Measurements from ENCODE around the gene OPCML. TPM values are rescaled to one million over a fixed set of nuclear protein-coding genes. Genes with fewer than 3 reads are reported as not detected.

OPCML gene
- polyA plus RNA-seq, 1 donor (not counting 4 experiments of a cell fraction or from before 2014, with no cell fraction given), result 0.04 TPM

DNA sequence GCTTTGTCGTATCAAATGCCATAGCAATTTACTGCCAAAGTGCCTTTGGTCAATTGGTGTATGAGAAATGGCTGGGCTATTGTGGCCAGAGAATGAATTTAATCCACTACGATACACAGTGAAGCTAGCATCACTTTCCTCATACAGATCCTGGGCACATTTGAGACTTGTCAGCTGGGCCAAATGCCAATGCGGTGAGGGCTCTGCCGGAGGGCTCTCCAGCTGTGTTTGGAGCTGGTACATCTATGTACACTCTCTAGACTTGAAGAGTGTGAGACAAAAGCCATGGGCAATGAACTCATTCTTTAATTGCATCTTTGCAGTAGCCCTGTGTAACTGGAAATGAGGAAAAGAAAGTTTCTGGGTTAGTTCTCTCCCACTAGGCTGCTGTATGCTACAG lies 1109.0 kb downstream of the OPCML start:
- Histone ChIP-seq H3K4me3 (ENCODE audit: control insufficient read depth in 2 of 3, extremely low read depth in 1 of 3, insufficient read depth in 2 of 3, low read depth in 1 of 3, low read length in 3 of 3) (no peak overlapping the region), H2AFZ (ENCODE audit: control insufficient read depth, low read length) (no peak overlapping the region), H3K4me1 (ENCODE audit: control insufficient read depth, extremely low read depth, insufficient read depth, low read length) (no peaks in the 10 kb centered on the region), H3K79me2 (ENCODE audit: control insufficient read depth, insufficient read depth, low read length) (no peaks in the 10 kb centered on the region), H3K9ac (ENCODE audit: control insufficient read depth, extremely low read depth, insufficient read depth, low read length) (no peak overlapping the region), H3K27me3 (ENCODE audit: control insufficient read depth, extremely low read depth, insufficient read depth, low read length) (no peaks in the 10 kb centered on the region), H3K36me3 (ENCODE audit: control insufficient read depth in 2 of 2, extremely low read depth in 1 of 2, insufficient read depth in 2 of 2, low read length in 2 of 2) (no peaks in the 10 kb centered on the region), H3K27ac (ENCODE audit: control insufficient read depth, insufficient read depth, low read length) (no peak overlapping the region), H4K20me1 (ENCODE audit: control insufficient read depth, extremely low read depth, insufficient read depth, low read length) (no peaks in the 10 kb centered on the region), H3K9me3 (ENCODE audit: control insufficient read depth, low read depth, low read length) (no peaks in the 10 kb centered on the region), H3K9me1 (ENCODE audit: control insufficient read depth, extremely low read depth, insufficient read depth, low read length) (no peaks in the 10 kb centered on the region), H3K4me2 (ENCODE audit: control insufficient read depth, extremely low read depth, insufficient read depth, low read depth, low read length) (no peak overlapping the region)
- dilution Hi-C loops (cut with MboI; ENCODE audit: extremely low pct_ligation_motif_present, low sequenced_read_pairs), result loop anchor here (25.0 kb wide), 1 partner anchor 686 kb away; no protein-coding TSS in a partner anchor
- no peak for FAIRE-seq
- DNase-seq (ENCODE audit: low read depth, low spot score), result no peak
- TF ChIP-seq, protein P1, sequence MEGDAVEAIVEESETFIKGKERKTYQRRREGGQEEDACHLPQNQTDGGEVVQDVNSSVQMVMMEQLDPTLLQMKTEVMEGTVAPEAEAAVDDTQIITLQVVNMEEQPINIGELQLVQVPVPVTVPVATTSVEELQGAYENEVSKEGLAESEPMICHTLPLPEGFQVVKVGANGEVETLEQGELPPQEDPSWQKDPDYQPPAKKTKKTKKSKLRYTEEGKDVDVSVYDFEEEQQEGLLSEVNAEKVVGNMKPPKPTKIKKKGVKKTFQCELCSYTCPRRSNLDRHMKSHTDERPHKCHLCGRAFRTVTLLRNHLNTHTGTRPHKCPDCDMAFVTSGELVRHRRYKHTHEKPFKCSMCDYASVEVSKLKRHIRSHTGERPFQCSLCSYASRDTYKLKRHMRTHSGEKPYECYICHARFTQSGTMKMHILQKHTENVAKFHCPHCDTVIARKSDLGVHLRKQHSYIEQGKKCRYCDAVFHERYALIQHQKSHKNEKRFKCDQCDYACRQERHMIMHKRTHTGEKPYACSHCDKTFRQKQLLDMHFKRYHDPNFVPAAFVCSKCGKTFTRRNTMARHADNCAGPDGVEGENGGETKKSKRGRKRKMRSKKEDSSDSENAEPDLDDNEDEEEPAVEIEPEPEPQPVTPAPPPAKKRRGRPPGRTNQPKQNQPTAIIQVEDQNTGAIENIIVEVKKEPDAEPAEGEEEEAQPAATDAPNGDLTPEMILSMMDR (optimal IDR thresholded peaks at IDR 0.05 in 1 of 3, IDR thresholded peaks at IDR 0.05 in 1 of 3, conservative IDR thresholded peaks at IDR 0.05 in 1 of 3; ENCODE audit: extremely low read depth in 1 of 3, insufficient read depth in 2 of 3, low read length in 3 of 3), result no peak
- no peak for TF ChIP-seq EZH2 (IDR thresholded peaks at IDR 0.05; ENCODE audit: low read length)

DNA sequence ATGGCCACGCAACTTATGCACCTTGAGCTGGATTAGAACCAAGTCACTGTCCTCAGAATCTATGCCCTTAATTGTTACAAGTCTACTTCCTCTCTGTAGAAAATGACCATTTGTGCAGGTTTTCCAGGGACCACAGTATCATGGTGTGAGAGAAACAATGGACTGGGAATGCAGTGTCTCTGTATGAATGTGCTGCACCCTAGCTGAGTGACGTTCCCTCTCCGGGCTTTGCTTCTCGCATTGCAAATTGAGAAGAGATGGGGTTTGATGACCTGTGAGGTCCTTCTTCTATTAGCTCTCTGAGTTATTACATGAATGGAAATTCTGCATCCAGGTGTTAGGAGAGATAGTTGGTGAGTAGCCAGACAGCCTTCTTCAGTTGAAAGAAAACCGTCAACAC lies 1109.6 kb downstream of the OPCML start:
- Histone ChIP-seq H3K9ac (ENCODE audit: control insufficient read depth, extremely low read depth, insufficient read depth, low read length) (no peak overlapping the region), H2AFZ (ENCODE audit: control insufficient read depth, low read length) (no peak overlapping the region), H3K36me3 (ENCODE audit: control insufficient read depth in 2 of 2, extremely low read depth in 1 of 2, insufficient read depth in 2 of 2, low read length in 2 of 2) (no peaks in the 10 kb centered on the region), H3K9me3 (ENCODE audit: control insufficient read depth, low read depth, low read length) (no peaks in the 10 kb centered on the region), H4K20me1 (ENCODE audit: control insufficient read depth, extremely low read depth, insufficient read depth, low read length) (no peaks in the 10 kb centered on the region), H3K4me1 (ENCODE audit: control insufficient read depth, extremely low read depth, insufficient read depth, low read length) (no peaks in the 10 kb centered on the region), H3K79me2 (ENCODE audit: control insufficient read depth, insufficient read depth, low read length) (no peaks in the 10 kb centered on the region), H3K4me2 (ENCODE audit: control insufficient read depth, extremely low read depth, insufficient read depth, low read depth, low read length) (no peak overlapping the region), H3K27me3 (ENCODE audit: control insufficient read depth, extremely low read depth, insufficient read depth, low read length) (no peaks in the 10 kb centered on the region), H3K4me3 (ENCODE audit: control insufficient read depth in 2 of 3, extremely low read depth in 1 of 3, insufficient read depth in 2 of 3, low read depth in 1 of 3, low read length in 3 of 3) (no peak overlapping the region), H3K27ac (ENCODE audit: control insufficient read depth, insufficient read depth, low read length) (no peak overlapping the region), H3K9me1 (ENCODE audit: control insufficient read depth, extremely low read depth, insufficient read depth, low read length) (no peaks in the 10 kb centered on the region)
- FAIRE-seq (no peak), DNase-seq (ENCODE audit: low read depth, low spot score) (no peak)
- dilution Hi-C loops (cut with MboI; ENCODE audit: extremely low pct_ligation_motif_present, low sequenced_read_pairs), result loop anchor here (25.0 kb wide), 1 partner anchor 685 kb away; no protein-coding TSS in a partner anchor
- TF ChIP-seq, protein P1 (optimal IDR thresholded peaks at IDR 0.05 in 1 of 3, IDR thresholded peaks at IDR 0.05 in 1 of 3, conservative IDR thresholded peaks at IDR 0.05 in 1 of 3; ENCODE audit: extremely low read depth in 1 of 3, insufficient read depth in 2 of 3, low read length in 3 of 3), result no peak
- TF ChIP-seq EZH2 (IDR thresholded peaks at IDR 0.05; ENCODE audit: low read length), result no peak

All from keratinocyte (primary cell).